Astrocyte (in vitro differentiated cells and primary cell): ENCODE data around the gene FSTL1.

Experiments
- EZH2 ChIP-seq: IDR thresholded peaks from 2 replicates; pipeline ENCODE4 v1.6.1; 2012; ENCODE audit warnings: mild to moderate bottlenecking, low read length, inconsistent platforms; ENCODE audit not compliant: insufficient read depth
- TF ChIP-seq, protein P1 (sequence below): IDR thresholded peaks from 2 replicates; pipeline ENCODE4 v1.5.1; 2011; ENCODE audit warnings: low read depth, mild to moderate bottlenecking, inconsistent platforms, low read length, moderate library complexity; ENCODE audit not compliant: insufficient read depth

DNA sequence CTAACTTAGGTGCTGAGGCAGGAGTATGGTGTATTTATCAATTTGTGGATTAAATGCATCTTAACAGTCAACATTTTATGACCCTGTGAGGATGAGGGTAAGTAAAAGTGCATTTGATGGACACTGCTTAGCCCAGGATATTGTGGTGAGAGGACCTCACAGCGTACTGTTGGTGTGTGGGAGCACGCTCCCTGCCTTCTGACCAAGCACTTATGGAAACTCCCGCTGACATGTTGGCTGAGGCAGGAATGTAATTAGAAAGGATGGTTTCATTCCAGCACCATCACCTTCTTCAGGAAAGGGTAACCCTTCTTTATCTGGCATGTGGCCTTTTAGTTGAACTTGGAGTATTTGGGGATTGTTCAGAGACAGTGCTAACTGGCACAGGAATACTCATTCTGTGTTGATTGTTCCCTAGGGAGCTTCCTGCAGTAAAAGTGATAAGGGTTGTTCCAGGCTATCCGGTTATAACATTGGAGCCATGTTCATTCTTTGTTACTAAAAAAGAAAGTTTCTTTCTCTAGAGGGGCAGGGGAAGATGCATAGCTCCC lies 11.7 kb upstream of the FSTL1 start:
- TF ChIP-seq EZH2: no peak
- TF ChIP-seq, protein P1, sequence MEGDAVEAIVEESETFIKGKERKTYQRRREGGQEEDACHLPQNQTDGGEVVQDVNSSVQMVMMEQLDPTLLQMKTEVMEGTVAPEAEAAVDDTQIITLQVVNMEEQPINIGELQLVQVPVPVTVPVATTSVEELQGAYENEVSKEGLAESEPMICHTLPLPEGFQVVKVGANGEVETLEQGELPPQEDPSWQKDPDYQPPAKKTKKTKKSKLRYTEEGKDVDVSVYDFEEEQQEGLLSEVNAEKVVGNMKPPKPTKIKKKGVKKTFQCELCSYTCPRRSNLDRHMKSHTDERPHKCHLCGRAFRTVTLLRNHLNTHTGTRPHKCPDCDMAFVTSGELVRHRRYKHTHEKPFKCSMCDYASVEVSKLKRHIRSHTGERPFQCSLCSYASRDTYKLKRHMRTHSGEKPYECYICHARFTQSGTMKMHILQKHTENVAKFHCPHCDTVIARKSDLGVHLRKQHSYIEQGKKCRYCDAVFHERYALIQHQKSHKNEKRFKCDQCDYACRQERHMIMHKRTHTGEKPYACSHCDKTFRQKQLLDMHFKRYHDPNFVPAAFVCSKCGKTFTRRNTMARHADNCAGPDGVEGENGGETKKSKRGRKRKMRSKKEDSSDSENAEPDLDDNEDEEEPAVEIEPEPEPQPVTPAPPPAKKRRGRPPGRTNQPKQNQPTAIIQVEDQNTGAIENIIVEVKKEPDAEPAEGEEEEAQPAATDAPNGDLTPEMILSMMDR: no peak
